Stimulated activated CD4-positive, alpha-beta T cell treated with anti-CD3 and anti-CD28 coated beads, Interleukin-15, amount 100 ng/mL, for 1 hour (primary cell): ENCODE results near the gene WWOX.

Source experiments
- DNase-seq, 2 donors: peaks; one replicate each; pipeline ENCODE4 v3.0.0-alpha.2; 2020; ENCODE audit warnings: low read depth in 1 of 2, low spot score in 1 of 2

Gene WWOX

DNA sequence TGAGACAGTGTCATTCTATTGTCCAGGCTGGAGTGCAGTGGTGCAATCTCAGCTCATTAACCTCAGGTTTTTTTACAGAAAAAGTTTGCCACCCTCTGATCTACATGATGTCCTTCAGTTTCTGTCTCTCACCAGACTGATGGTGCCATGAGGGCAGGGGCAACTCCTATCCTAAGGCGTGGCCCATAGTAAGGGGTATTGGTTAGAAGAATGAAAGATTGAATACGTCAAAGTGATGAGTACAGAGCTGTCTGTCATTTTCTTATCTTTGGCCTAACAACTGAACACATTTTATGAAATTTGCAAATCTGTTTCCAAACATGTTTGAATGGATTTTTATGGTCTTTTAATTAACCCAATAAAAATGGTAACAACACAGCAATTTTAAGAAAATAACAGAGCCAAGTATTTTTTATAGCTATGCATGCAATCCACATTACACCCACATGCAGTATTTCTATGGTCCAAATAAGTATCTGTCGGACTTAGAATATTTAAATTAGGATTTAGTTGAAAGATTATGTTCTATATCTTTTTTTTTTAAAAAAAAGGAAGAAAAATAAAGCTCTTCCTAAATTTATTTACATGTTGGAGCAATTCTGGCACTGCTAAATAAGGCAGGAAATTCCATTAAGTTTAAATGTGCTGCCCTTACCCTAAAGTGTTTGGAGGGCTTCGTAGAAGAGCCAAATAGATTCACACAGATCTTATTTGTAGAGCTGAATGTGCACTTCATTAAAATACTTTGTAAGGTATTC is 192.8 kb downstream of the WWOX start:
- DNase-seq = no peak

DNA sequence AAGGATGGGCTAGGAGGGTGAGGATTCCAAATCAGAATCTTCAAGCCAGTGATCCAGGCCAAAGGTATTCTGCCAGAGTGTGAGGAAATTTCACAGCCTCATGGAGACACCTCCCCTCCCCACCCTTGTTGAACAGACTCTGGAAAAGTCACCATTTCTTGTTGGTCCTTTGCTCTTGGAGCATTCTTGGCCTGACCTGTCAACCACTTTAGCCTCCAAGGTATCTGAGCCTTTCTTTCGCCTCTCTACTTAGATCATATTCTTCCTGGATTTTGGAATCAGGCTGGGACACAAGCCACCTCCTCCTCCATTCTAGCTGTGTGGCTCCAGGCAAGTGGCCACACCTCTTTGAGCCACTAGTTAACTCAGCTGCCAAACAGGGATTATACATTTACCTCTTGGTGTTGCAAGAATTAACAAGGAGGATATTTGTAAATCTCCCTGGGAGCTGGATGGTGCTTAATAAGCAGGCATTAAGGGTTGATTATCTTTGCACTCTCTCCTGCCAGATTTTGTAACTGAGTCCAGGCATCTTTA is 193.5 kb downstream of the WWOX start:
- DNase-seq = no peak

DNA sequence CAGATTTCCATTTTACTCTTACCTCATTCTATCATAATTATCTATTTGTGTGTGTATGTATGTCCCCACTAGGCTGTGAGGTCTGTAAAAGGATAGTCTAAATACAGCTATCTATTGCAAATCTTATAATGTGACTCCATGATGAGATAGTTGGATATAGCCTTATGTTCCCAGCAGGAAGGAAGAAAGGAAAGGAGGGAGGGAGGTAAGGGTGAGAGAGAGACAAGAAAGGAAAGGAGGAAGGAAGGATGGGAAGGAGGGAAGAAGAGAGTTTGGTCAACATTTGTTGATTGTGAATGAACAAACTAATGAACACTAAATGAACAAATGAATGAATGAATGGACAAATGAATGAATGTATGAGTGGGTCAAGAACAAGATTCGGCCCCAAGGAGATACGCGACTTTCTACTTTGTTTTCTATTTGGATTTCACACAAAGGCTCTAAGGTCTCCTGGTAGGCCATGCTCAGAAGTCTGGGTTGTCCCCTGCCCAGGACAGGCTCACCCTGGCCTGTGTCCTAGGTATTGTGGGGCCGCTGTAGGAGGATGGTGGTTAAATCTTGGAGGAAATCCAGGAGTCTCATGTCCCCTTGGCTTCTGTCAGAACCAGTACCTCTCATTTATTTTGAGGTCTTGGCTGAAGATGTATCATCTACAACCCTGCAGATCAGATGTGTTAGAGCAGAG is 195.2 kb downstream of the WWOX start:
- no peak for DNase-seq

DNA sequence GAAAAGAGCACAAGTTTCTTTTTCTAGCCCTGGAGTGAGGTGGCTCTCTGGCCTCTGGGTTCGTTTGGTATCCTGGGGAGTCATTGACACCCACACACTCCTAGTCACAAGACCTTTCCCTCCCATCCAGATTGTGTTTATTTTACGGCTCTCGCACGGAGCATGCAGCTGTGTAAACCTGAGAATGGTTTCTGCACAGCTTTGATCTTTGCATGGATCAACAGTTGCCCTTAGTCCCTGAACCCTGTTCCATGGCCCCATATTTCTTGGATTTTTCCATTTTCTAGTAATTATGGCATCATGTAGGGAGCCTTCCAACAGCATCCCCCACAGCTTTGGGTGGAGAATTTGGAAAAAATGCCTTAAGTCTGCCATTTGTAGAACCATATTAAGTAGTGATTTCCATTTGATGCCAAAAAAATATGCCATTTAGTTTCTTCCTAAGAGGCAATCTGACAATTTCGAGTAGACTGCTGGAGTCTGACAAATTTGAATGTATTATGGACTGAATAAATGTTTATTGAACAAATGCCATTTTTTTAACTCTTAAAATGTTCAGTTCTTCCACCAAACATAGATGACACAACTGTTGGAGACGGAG is 197.7 kb downstream of the WWOX start:
- no peak for DNase-seq

DNA sequence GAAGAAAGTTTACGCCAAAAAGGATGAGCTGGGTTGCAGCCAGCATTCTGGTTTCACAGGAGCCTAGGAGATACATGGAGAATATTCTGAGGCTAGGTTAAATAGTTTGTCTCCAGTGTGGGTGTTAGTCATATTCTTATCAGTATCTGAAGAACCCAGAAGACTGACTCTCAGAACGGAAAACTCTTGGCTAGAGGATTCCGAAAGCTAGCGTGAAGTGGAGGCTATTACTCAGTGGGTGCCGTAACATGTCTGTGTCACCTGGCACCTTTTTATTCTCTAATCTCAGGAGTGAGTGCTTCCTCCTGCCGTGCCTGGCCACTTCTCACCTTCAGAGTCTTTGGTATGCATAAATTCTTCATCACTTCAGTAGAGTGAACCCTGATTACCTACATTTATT is 199.5 kb downstream of the WWOX start:
- no peak for DNase-seq

DNA sequence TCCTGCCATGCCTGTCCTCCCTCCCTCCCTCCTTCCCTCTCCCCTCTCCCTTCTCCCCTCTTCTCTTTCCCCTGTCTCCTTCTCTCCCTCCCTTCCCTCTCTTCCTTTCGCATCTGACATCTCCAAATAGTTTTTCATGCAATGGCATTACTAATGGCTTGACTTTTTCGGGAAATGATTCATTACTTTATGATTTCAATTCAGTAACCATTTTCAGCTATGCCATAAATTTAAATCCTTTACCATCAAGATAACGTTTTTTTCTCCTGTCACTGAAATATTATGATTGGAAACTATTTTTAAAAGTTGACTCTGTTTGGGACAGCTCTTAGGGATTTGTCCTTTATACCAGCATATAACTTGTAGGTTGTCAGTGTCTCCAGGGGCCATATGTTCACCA is 201.0 kb downstream of the WWOX start:
- DNase-seq = no peak

DNA sequence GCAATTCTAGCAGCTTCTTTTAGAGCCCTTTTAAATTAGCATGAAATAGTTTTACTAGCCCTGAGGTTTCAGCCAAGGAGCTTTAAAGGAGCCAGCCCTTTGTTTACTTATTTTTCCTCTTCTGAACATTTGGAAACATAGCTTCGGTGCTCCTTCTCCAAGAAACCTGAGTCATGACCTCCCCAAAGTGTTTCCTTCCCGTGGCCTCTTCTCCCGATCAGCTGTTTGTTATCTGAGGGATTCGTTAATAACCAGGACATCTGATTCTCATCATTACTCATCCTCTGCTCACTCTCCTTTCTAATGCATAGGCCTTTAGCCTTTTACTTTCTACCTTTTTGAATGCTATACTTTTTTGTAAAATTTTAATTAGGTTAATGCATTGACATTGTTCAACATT is 204.5 kb downstream of the WWOX start:
- DNase-seq = no peak

DNA sequence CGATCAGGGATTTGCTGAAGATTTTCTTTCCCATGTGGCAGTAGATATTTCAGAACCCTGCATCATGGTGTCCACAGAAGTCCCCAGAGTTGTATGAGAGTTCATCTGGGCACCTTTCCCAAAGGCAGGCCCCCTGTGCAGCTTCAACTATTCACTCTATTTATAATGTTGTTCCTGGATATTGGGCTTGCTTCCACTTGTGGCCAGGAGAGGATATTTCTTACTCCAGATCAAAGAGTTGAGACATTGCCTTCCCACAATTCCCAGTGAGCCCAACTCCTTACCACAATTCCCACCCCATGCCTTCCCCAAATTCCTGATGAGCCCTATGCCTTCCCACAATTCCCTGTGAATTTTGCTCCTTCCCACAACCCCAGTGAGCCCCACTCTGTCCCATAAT is 206.9 kb downstream of the WWOX start:
- no peak for DNase-seq

DNA sequence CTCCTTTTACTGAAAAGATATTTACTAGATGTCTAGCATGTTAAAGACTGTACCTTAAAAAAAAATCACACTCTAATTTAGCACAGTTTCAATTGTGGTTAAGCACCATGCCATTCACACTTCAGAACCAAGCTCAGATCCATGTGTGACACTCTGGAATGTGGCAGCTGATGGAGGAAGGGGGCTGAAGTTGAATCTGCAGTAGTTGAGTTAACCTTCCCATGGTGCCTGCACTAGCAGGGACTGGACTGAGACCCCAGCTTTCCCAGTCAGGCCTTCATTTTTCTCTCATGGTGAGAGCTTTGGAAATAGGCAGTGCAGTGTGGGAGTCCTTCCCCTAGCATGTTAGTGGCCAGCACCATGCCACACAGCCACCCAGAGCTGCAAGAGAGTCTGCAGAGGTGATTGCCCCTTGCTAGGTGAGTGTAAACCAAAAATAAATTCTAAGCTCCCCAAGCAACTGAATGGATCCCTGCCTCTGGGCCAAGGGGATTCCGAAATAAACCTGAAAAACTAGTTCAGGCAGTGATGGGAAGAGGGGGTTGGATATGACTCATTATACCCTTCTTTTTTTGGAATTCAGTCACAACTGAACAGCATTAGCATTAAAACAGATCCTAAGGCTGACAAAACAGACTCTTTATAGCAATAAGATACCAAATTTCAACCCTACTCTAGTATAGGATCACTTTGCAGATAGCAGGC is 208.5 kb downstream of the WWOX start:
- DNase-seq = no peak

DNA sequence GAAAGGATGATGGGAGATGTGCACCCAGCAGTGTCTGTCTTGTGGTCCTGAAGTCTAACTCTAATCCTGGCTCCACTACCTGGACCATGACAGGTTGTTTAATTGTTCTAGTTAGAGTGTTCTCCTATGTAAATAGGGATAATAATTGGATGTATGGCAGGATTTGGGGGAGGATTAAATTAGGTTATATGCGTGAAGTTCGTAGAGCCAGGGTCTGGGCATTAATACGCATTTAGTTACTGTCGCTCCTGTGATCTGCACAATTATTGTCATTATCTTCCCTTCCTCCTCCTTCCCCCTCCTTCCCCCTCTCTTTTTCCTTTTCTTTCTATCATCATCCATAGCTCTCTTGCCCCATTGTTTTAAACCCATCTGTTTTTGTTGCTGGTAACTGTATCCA is 210.3 kb downstream of the WWOX start:
- DNase-seq = no peak

DNA sequence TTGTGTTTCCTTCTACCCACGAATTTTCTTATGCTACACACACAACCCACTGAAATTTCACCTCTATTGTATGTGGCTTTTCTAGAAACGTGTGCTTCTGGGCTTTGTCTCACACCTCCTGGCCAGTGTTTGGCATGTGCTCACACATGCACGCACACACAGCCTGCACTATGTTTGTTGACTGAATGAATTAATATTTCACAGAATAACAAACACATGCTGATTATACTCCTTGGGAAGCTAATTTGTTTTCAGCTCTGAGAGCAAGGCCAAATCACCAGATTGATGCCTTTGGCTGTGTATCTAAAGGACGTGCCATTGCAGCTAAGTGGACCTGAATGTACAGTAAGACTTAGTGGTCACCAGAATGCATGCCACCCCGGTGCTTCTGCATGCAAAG is 210.7 kb downstream of the WWOX start:
- DNase-seq = no peak

DNA sequence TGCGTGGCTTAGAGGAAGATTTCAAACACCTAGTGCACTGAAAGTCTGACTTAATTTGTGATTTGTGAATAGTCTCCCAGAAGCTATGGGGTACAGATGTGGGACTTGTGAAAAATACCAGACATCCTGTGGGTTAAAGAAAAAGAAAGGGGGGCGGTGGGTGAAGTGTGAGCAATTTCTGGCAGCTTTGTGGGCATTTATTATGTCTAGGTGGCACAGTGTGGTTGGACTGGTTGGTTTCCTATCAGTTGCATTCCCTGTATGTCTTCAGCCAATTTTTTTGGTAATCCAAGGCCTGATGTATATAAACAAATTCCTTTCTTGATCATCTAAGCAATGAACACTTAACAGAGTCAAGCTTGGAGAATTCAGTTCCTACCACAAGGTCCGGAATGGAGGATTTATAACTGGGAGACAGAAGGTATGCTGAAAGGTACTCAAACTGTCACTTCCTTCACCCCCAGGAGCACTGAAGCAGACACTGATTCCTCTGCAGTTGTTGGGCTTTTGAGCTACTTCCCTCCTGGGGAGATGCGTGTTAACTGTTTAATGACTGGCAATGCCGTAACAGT is 211.6 kb downstream of the WWOX start:
- no peak for DNase-seq

DNA sequence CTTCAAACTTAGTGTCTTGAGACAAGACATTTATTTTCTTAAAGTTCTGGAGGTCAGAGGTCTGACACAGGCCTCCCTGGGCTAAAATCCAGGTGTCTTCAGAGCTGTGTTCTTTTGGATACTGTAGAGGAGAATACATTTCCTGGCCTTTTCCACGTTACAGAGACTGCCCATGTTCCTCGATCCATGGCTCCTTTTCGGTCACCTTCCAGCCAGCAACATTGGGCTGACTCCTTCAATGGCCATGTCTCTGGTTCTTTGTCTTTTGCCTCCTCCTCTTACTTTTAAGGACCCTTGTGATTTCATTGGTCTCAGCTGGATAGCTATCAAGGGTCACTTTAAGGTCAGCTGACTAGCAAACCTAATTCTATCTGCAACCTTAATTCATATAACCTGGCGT is 212.4 kb downstream of the WWOX start:
- no peak for DNase-seq

DNA sequence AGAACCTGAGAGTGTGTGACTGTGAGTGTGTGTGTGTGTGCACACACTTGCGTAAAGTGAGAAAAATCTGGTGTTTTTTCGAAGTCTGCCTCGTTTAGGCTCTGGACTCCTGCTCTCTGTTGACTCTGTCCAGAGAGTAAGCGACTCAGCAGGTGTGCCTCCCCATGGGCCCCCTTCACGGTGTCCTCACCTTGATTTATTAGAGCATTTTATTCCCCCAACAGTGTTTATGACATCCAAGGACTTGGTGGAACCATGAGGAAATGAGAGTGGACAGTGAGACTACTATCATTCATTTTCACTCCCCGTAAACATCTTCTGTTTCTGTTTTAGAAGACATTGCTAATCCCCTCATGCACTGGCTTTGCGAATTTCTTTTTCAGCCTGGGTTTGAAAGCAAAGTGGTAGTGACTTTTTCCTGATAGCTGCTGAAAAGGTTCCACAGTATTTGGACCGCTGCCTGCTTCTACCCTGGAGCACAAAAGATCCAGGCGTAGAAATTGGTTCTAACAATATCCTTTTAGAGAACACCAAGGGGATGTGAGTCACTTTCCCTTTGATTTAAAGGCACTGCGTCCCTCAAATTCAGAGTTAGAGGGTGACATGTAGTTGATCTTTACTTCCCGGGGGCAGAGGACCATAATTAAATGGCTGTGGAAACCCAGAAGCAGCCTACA is 218.2 kb downstream of the WWOX start:
- no peak for DNase-seq

DNA sequence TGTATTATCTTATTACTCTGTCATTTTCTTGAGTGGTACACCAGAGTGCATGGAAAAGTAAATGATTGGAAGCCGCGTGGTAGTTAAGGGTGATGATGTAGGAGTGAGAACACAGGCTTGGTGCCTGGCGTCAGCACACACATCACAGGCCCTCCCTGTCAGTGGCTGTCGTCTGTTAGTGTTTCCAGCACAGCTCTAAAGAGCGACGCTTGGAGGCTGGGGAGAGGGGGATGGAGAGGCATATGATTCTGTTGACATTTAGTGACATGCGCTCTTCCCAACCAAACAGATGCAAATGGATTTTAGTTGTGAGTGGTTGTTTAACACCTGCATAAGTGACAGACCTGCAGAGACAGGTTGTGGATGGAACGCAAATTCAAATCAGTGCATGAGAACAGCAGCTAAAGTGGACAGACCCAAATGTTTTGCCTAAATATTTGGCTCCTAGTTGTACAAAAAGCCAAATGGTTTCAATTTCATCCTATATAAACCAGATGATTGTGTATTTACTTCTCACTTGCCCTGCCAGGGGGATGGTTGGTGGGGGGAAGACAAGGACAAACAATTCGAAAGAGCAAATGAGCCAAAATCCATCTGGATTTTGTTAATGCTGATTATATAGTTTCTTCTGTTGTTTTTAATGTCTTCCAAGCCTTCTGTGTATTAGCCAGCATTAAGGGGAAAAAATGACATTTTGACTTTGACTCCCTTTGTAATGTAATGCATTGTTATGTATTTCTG is 222.3 kb downstream of the WWOX start:
- no peak for DNase-seq

DNA sequence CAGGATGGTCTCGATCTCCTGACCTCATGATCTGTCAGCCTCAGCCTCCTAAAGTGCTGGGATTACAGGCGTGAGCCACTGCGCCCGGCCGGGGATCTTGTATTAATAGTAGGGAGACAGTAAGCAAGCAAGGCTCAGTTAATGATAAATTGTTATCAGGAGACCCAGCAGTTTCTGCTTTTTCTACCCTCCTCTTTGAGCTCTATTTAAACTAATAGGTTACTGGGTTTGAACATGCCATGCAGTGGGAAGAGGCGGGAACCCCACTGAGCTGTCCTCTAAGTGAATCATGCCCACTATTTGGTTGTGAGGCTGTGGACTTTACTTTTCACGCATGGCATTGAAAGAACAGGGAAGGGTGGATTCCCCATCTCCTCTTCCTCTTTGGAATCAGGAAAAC is 223.9 kb downstream of the WWOX start:
- DNase-seq = no peak

DNA sequence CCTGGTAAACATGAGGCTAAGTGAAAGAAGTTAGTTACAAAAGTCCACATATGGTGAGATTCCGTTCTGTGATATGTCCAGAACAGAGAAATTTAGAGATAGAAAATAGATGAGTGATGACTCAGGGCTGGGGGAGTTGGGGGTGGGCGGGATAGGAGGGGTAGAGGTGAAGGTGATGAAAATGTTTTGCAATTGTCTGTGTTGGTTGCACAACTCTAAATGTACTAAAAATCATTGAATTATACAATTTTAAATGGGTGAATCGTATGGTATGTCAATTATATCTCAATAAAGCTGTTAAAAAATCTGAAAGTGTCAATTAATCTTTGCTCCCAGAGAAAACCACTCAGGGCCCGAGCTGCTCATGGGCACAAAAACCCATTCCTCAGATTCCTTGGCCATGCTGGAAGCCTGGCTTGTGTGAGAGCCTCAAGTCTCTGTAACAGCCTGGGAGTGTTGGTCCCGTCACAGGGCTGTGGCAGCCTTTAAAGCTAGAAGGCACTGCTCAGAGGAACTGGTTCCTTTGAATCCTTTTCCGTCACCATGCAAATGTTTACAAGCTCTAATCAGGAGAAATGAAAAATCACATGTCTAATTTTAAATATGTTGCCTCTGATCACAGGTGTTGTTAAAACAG is 225.3 kb downstream of the WWOX start:
- DNase-seq = no peak

DNA sequence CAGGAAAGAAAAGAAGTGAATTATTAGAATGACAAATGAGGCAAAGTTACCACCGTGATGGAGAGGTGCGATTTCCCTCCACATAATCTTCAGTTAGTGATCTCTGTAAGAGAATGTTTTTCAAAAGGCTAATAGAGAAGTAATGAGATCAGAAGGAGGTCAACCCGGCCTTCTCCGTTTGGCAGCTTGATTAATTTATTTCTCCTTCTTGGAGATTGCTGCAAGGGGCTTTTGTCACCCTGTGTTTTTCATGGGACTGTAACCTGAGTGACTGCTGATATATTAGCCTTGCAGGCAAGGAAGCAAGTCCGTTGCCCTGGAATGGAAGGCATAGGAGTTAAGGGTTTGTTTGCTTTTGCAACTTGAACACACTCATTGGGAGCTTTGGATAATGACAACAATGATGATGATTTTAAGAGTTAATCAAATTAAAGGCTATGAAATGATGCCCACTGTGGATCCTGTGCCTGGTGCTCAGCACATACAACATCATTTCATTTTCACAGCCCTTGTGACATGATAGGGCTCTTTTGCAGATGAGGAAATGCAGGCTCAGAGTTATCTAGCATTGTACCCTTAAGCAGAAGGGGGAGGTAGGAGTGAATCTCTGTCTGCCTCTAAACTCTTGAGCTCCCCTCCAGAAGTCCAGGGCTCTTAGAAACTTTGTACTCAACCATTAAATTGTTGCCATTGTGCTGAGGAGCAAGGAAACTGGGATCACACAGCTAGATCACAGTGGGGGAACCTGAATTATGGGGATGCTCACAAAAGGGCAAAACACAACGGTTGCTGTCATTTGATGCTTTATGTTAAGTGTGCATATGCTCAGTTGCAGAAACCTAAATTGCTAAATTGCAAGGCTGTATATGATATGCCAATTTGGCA is 226.3 kb downstream of the WWOX start:
- DNase-seq = no peak

DNA sequence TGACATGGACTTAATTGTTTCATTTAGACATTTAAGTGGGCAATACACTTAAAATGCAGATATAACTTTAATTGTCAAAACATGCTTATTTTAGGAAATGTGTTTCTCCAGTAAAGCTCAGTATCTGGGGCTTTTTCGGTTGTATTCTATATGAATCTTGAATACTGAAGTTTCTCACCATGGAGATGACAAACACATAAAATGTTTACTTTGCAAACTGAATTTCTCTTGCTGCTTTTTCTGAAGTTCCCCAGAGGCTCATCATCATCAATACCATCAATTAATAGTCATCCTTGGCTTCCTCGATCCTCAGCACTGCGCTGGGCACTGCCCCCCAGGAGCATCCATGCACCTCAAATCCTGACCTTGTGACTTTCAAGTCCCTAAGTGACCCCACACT is 227.3 kb downstream of the WWOX start:
- no peak for DNase-seq
